Common myeloid progenitor, CD34-positive (primary cell): Measurements from ENCODE around the gene ATXN1.

Source experiments
- CTCF ChIA-PET: fragments of 350-600 bp; sonication (Branson Sonifier 250); formaldehyde crosslinking; loops from one replicate; lab custom pipeline; 2021; ENCODE audit warnings: antibody characterized with exemption; lab: Charles Lee
- POLR2A ChIA-PET: fragments of 350-600 bp; sonication (Branson Sonifier 250); formaldehyde crosslinking; loops from one replicate; lab custom pipeline; 2021; ENCODE audit warnings: antibody characterized with exemption; lab: Charles Lee
- DNase-seq, 3 donors: peaks; one replicate each; pipeline versions ENCODE4 v3.0.0 to v3.0.0-alpha.2; 2013
- H3K27ac ChIP-seq, 2 experiments: 1 replicate in 1 of 2; 2 replicates in 1 of 2; pipeline ENCODE4 v1.7.0; 2013; ENCODE audit warnings: inconsistent platforms in 2 of 2, low read length in 2 of 2, mild to moderate bottlenecking in 2 of 2, low read depth in 1 of 2, moderate library complexity in 1 of 2; ENCODE audit not compliant: severe bottlenecking in 2 of 2, insufficient read depth in 1 of 2, poor library complexity in 1 of 2
- H3K27me3 ChIP-seq, 5 experiments: replicated peaks in 2 of 5; 1 replicate in 3 of 5; 2 replicates in 2 of 5; pipeline versions ENCODE4 v1.6.1 to v1.7.0; 2013; ENCODE audit warnings: low read length in 4 of 5, mild to moderate bottlenecking in 2 of 5, moderate library complexity in 2 of 5, inconsistent platforms in 1 of 5; ENCODE audit not compliant: insufficient read depth in 5 of 5, control insufficient read depth in 4 of 5
- H3K36me3 ChIP-seq, 4 experiments: 1 replicate in 2 of 4; 2 replicates in 2 of 4; pipeline versions ENCODE4 v1.6.1 to v1.7.0; 2013; ENCODE audit warnings: low read length in 3 of 4, control low read depth in 1 of 4, mild to moderate bottlenecking in 1 of 4; ENCODE audit not compliant: control insufficient read depth in 4 of 4, insufficient read depth in 4 of 4
- H3K4me1 ChIP-seq, 4 experiments: 1 replicate in 3 of 4; 2 replicates in 1 of 4; pipeline versions ENCODE4 v1.6.1 to v1.7.1; 2013; ENCODE audit warnings: low read length in 3 of 4, mild to moderate bottlenecking in 3 of 4, control low read depth in 1 of 4, inconsistent platforms in 1 of 4, moderate library complexity in 1 of 4; ENCODE audit not compliant: control insufficient read depth in 4 of 4, insufficient read depth in 4 of 4; ENCODE audit errors: control extremely low read depth in 1 of 4
- H3K4me3 ChIP-seq, 7 experiments: 1 replicate in 4 of 7; 2 replicates in 3 of 7; pipeline versions ENCODE4 v1.5.1 to v1.7.0; 2013; ENCODE audit warnings: mild to moderate bottlenecking in 7 of 7, low read length in 6 of 7, moderate library complexity in 6 of 7, inconsistent platforms in 2 of 7, low read depth in 2 of 7, control low read depth in 1 of 7; ENCODE audit not compliant: insufficient read depth in 4 of 7, control insufficient read depth in 1 of 7; ENCODE audit errors: extremely low read depth in 1 of 7
- H3K9me3 ChIP-seq, 5 experiments: 1 replicate in 4 of 5; 2 replicates in 1 of 5; pipeline versions ENCODE4 v1.6.1 to v1.7.1; 2013; ENCODE audit warnings: low read length in 4 of 5, mild to moderate bottlenecking in 2 of 5, inconsistent platforms in 1 of 5, low read depth in 1 of 5, moderate library complexity in 1 of 5; ENCODE audit not compliant: control insufficient read depth in 4 of 5, insufficient read depth in 2 of 5; ENCODE audit errors: control extremely low read depth in 1 of 5
- WGBS: methylation state at CpG from one replicate; pipeline ENCODE4 v1.1.5; 2013; ENCODE audit not compliant: insufficient coverage; 5-methylcytosine and 5-hydroxymethylcytosine counted together

ATXN1 gene

DNA sequence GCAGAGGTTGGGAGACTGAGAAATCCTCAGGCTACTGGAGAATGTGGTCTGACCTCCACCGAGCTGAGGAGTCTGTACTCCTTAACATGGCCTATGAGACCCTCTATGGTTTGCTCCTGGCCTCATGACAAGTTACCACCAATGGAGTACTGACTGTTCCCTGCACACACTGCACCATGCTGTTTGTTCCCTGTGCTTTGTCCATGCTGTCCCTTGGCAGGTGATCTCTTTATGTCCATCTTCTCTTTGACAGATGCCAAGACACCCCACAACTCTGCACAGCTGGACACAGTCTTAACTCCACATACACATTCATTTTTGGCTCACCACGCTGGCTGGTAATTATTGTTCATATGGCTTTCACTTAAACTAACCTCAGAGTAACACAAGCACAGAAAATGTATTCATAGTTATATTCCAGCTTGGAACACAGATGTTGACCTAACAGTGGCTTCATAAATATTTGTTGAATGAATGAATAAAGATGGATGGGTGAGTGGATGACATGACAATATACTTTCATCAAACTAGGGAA, 258.0 kb downstream of the ATXN1 start:
- Histone ChIP-seq H3K36me3 (no peaks in the 10 kb centered on the region), H3K27me3 (no peaks in the 10 kb centered on the region), H3K4me3 (no peak overlapping the region), H3K27ac (no peak overlapping the region), H3K4me1 (peaks cover 12 to 24% (median 15%) of the 10 kb centered on the region in 4 experiments), H3K9me3 (peaks cover 0 to 3% (median 0%) of the 10 kb centered on the region in 5 experiments)
- WGBS = 100% methylated on average over 1 of the region's 2 CpGs
- ChIA-PET CTCF (interaction anchor here (0.8 to 2.4 kb wide), 3 partner anchors 11 to 260 kb away, joined by 4 to 11 read pairs (median 5); no protein-coding TSS in a partner anchor), POLR2A (no interaction called here)
- no peak for DNase-seq

DNA sequence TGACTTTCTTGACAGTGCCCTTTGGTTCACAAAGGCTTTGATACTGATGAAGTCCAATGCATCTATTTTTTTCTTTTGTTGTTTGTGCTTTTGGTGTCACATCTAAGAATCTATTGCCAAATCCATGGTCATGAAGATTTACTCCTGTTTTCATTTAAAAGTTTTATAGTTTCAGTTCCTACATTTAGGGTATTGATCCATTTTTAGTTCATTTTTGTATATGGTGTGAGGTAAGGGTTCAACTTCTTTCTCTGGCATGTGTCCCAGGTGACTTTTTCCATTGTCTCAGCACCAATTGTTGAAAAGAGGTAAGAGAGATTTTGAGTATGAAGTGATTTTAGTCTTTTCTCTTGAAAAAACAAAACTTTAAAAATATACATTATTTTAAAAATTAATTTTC, 262.3 kb downstream of the ATXN1 start:
- Histone ChIP-seq H3K27me3 (no peaks in the 10 kb centered on the region), H3K36me3 (no peaks in the 10 kb centered on the region), H3K4me1 (peaks cover 6 to 25% (median 13%) of the 10 kb centered on the region in 4 experiments), H3K9me3 (peaks cover 0 to 3% (median 0%) of the 10 kb centered on the region in 5 experiments), H3K4me3 (no peak overlapping the region), H3K27ac (no peak overlapping the region)
- POLR2A ChIA-PET = interaction anchor here (0.6 kb wide), 1 partner anchor 756 kb away, joined by 3 read pairs; no protein-coding TSS in a partner anchor
- DNase-seq = no peak
- CTCF ChIA-PET = no interaction called here

DNA sequence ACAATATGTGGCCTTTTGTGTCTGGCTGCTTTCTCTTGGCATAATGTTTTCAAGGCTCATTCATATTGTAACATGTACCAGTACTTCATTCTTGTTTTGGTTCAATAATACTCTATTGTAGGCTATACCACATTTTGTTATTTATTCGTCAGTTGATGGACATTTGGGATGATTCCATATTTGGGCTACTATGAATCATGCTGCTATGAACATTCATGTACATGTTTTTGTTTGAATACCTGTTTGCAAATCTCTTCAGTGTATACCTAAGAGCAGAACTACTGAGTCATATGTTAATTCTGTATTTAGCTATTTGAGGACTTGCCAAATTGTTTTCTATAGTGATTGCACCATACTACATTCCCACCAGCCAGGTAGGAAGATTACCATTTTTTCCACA, 263.0 kb downstream of the ATXN1 start:
- CTCF ChIA-PET = no interaction called here
- Histone ChIP-seq H3K36me3 (no peaks in the 10 kb centered on the region), H3K27ac (no peak overlapping the region), H3K9me3 (peaks cover 0 to 3% (median 0%) of the 10 kb centered on the region in 5 experiments), H3K27me3 (no peaks in the 10 kb centered on the region), H3K4me3 (no peak overlapping the region), H3K4me1 (peaks cover 3 to 26% (median 15%) of the 10 kb centered on the region in 4 experiments)
- POLR2A ChIA-PET = interaction anchor here (0.6 kb wide), 1 partner anchor 756 kb away, joined by 3 read pairs; no protein-coding TSS in a partner anchor
- WGBS = 100% methylated on average over 1 of the region's 1 CpG
- no peak for DNase-seq

DNA sequence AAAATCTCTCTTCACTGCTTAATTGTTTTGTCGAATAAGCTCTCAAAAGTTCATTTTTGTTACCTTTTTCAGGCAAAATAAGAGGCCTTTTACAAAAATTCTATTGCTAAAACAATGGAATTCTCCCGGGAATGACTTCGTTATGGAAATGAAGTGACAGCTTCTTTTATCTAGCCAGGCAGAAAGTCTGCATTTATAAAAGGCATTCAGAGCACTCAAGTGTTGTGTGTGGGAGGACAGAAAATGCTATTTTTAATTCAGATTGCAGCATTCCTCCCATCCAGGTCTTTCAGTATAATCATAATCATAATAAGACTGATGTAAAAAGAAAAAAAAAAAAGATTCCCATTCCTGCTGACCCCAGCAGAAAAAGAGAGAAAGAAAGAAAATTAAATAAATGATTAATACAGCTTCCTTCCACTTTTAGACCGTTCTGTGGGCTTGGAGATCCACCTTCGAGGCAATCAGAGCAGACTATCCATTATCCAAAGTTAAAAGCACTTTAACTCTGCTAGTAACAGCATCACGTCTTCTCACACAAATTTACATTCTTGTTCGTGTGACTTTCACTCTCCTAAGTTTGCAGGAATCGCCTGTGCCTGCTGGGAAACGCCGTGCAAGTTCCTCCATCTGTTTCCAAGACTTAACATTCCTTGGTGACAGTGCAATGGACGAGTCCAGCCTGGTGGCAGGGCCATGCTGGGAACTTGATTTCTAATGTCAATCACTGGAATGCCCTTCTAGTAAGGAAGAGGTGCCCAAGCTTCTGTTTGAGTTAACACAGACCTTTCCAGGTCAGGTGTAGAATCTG, 264.1 kb downstream of the ATXN1 start:
- Histone ChIP-seq H3K27ac (no peak overlapping the region), H3K36me3 (no peaks in the 10 kb centered on the region), H3K9me3 (peaks cover 0 to 3% (median 0%) of the 10 kb centered on the region in 5 experiments), H3K4me3 (no peak overlapping the region), H3K4me1 (peaks cover 3 to 30% (median 15%) of the 10 kb centered on the region in 4 experiments), H3K27me3 (no peaks in the 10 kb centered on the region)
- WGBS = 99% methylated on average over 7 of the region's 11 CpGs
- DNase-seq = no peak
- ChIA-PET CTCF (interaction anchor here (1.5 kb wide), 1 partner anchor 15 kb away, joined by 5 read pairs; no protein-coding TSS in a partner anchor), POLR2A (no interaction called here)

DNA sequence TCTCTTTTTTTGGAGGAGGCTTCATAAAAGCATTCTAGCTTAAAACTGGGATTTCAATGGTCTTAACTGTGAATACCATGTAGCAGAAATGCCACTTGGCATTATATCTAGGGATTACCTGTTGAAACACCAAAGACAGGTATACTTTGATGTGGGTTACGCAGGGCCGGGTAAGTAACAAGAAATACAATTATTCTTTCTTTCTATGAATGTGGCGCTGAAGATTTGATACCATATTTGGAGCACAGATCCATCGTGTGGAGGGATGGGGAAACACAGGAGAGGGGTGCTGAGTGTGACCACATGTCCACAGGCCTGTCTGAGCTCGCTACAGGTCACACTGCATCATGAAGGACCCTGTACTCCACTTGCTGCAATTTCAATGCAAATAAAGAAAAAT, 265.1 kb downstream of the ATXN1 start:
- no peaks in the 10 kb centered on the region for H3K36me3 ChIP-seq
- no peaks in the 10 kb centered on the region for H3K27me3 ChIP-seq
- peaks cover 0 to 3% (median 0%) of the 10 kb centered on the region in 5 experiments for H3K9me3 ChIP-seq
- ChIA-PET POLR2A (interaction anchor here (0.6 kb wide), 1 partner anchor 198 kb away, joined by 4 read pairs; no protein-coding TSS in a partner anchor), CTCF (interaction anchor here (0.7 to 1.5 kb wide), 2 partner anchors 16 to 605 kb away, joined by 3 to 5 read pairs; no protein-coding TSS in a partner anchor)
- H3K4me3 ChIP-seq = no peak overlapping the region
- peaks cover 3 to 30% (median 15%) of the 10 kb centered on the region in 4 experiments for H3K4me1 ChIP-seq
- no peak for DNase-seq
- H3K27ac ChIP-seq = no peak overlapping the region
- WGBS = 73% methylated on average over 2 of the region's 5 CpGs

DNA sequence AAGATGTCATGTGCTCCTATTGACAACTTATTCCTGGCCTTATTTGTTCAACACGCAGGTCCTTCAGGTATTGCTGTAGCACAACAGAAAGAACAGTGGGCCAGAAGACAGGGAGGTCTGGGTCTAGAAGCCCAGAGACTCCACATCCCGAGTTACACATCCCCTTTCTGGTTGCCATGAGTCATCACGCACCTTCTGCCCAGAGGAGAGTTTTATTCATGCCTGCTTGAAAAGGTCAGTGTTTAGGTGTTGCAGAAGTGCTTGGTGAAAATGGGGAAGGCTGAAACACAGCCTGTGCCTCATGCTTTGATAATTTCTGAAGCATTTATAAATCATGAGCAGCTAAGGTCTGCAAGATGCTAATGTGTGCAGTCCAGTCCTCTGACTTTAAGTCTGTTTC, 266.5 kb downstream of the ATXN1 start:
- H3K27me3 ChIP-seq = no peaks in the 10 kb centered on the region
- H3K4me1 ChIP-seq = peaks cover 3 to 30% (median 15%) of the 10 kb centered on the region in 4 experiments
- ChIA-PET CTCF (interaction anchor here (1.0 kb wide), 1 partner anchor 16 kb away, joined by 3 read pairs; no protein-coding TSS in a partner anchor), POLR2A (no interaction called here)
- H3K36me3 ChIP-seq = no peaks in the 10 kb centered on the region
- no peak overlapping the region for H3K27ac ChIP-seq
- WGBS = 88% methylated on average over 2 of the region's 3 CpGs
- H3K4me3 ChIP-seq = no peak overlapping the region
- peak in 2 of 3 donors; percentile 71 to 76 for DNase-seq
- H3K9me3 ChIP-seq = peaks cover 0 to 3% (median 0%) of the 10 kb centered on the region in 5 experiments
